Lower leg skin (tissue), 3 donors: ENCODE results near the gene RBX1.

Source experiments
- CTCF ChIP-seq, 3 donors: fragments of 450-650 bp; IDR thresholded peaks; one replicate each; pipeline ENCODE4 v1.5.1; 2016; ENCODE audit warnings: antibody characterized with exemption in 3 of 3, mild to moderate bottlenecking in 3 of 3, moderate library complexity in 2 of 3
- POLR2A ChIP-seq, 2 donors: fragments of 450-650 bp; IDR thresholded peaks; one replicate each; pipeline ENCODE4 v1.6.1; 2016 to 2017; ENCODE audit warnings: antibody characterized with exemption in 2 of 2, mild to moderate bottlenecking in 1 of 2, moderate library complexity in 1 of 2

DNA sequence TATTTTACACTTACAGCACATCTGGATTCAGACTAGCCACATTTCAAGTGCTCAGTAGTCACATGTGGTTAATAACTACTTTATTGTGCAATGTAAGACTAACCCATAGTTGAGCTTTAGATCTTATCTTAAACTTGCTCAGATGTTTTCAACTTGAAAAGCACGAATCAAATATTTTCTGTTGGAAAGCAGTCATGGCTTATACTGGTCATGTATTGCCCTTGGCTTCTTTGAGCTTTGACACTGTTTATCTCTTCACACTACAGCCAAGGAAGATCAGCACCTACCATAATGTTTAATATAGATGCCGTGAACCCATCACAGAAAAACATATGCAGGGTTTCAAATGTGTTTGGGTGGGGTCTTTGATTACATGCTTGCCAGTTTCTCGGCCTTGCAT, 4.4 kb downstream of the RBX1 start:
- TF ChIP-seq CTCF (IDR thresholded peaks at IDR 0.05) (no peak), POLR2A (IDR thresholded peaks at IDR 0.05) (no peak)
